Right hindlimb (tissue), 1 donor: Measurements from ENCODE around the gene RPS6KA3.
"Not testable (repeated sequence)": the region's sequence is repeated elsewhere in the genome, so short reads cannot be mapped to it uniquely, and the experiment has no call there.

ENCODE experiments used
- DNase-seq: peaks from one replicate; pipeline ENCODE4 v3.0.0-alpha.2; 2018

RPS6KA3 gene

DNA sequence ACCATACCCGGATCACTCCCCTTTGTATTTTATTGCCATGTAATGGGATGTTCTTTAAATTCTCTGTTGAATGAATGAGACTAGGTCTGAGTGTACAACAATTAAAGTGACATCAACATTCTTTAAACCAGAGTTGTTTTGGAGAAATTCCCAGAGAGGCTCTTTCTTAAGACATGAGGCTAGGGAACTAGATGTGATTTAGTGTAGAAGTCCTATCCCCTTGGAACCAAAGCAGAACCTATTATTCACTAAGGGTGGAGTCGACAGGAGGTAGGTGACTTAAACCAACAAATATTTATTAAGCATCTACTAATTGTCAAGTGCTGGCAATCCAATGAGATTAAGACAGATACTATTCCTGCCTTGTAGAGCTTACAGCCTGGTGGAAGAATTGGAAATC is 126.7 kb downstream of the RPS6KA3 start:
- DNase-seq, result no peak

DNA sequence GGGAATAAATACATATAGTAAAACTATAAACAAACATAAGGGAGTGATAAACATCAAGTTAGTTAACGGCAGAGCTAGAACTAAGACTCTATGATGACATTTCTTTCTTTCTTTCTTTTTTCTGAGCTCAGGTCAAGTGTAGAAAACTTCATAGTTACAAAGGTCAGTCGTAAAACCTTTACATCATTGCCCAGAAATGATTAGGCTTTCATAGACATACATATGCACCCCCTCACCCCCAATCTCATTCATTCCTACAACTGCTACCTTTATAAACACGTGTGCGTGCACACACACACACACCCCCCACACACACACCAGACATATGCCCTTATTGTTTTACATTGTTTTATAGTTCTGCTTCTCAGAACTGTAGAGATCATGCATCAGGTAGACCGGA is 130.8 kb downstream of the RPS6KA3 start:
- no peak for DNase-seq

DNA sequence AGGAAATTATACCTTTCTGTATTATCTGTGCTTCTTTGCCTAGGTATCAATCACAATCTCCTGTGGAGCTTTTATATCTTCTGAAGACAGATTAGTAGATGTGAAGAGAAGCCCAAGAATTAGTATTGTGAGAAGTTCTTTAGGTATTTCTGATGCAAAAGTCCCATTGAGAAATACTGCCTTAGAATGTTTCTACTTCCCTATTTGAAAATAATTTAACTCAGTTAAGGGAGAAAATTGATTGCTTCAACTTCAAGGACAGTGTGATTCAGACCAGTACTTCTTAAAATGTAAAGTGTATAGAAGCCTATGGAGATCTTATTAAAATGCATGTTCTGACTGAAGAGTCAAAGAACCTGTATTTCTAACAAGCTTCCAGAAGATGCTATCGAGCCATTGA is 134.0 kb downstream of the RPS6KA3 start:
- DNase-seq, result no peak

DNA sequence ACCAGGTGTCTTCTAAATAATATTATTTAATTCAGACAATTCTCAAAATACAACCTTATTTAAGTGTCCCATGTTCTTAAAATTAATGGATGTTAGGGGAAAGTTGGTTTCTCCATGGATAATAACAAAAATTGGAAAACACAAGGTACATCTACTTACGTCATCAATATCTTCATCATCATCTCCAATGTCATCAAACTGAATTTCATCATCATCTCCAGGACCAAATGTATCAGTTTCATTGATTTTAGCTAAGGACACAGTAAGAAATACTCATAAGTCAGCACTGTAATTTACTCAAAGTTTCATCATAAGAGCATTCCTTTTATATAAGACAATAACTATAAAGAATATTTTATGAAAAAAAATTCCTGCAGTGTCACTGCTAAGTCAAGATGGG is 136.4 kb downstream of the RPS6KA3 start:
- DNase-seq, result no peak

DNA sequence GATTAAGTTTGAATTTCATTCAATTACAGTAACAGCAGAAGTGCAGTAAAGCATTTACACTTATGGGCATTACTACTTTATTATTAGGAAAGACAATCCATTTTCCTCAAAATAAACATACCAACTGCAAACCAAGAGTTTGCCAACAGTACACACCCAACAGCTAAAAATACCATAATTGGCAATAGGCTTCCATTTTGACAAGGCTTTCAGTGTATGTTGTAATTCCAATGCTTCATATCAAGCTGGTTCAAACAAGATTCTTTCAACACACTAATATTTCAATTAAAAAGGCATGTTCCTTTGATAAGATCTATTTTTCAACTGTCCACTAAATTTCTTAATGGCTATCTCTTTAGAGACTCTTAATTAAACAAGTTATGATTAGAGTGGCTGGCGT is 137.2 kb downstream of the RPS6KA3 start:
- no peak for DNase-seq

DNA sequence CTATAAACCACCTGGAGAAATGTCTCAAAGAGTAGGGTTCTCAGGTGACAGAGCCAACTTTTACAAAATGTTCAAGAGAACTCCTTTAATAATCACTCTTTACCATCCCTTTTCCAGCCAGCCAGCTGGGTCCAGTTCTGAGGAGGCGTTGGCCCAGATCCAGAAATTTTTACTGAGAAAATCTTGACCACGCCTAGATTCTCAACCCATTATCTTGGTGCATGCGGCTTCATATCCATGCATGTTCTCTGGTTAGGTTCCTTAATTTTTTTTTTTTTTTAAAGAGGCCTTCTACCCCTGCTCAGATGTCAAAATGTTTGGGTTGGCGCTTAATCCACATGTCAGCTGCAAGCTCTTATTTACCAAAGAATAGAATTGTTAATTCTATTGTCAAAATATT is 138.0 kb downstream of the RPS6KA3 start:
- DNase-seq, result no peak

DNA sequence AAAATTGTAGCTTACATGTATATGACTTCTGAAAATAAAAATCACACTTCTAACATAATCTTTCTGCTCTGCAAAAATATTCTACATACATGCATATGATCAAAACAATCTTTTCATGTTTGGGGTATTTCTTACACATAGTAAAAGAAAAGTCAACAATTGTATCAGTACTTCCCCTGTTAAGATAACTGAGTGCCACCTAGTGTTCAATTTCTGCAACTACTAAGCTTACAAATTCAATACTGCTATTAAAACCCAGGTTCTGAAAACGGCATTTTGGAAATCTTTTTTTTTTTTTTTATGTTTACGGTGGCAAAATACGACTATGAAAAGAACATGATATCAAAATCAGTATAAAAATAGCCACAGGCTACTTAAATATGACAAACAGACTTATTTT is 139.3 kb downstream of the RPS6KA3 start:
- not testable (repeated sequence) for DNase-seq

DNA sequence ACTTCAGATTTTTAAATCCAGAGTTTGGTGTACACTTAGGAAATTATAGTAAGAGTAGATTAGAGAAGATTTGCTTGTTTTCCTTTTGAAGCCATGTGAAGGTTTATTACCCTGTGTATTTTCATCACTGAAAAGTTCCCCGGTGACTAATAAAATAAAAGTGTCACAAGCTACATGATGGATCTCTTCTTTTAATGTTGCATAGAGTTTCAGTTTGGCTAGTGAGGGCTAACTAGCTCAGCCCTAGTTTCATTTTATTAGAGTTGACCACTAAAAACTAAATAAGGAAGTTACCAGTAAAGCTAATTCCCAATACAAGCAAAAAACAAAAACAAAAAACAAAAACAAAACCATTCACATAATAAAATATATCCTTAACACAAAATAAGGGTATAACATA is 139.9 kb downstream of the RPS6KA3 start:
- DNase-seq, result not testable (repeated sequence)

DNA sequence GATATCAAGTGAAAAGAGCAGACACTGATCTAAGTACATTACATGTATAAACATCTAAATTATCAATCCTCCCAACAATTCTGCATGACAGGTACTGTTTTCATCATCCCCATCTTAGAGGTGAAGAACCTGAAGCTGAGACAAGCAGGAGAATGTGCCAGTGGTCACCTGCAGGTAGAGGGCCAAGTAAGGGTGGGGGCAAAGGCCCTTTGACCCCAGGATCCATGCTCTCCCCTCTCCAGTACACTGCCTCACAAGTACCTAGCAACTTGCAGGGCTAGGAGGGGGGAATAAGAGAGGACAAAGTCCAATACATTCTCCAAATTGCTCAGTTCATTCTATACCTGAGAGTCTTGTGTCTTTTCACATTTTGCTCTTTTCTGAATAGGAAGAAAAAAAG is 141.7 kb downstream of the RPS6KA3 start:
- no peak for DNase-seq

DNA sequence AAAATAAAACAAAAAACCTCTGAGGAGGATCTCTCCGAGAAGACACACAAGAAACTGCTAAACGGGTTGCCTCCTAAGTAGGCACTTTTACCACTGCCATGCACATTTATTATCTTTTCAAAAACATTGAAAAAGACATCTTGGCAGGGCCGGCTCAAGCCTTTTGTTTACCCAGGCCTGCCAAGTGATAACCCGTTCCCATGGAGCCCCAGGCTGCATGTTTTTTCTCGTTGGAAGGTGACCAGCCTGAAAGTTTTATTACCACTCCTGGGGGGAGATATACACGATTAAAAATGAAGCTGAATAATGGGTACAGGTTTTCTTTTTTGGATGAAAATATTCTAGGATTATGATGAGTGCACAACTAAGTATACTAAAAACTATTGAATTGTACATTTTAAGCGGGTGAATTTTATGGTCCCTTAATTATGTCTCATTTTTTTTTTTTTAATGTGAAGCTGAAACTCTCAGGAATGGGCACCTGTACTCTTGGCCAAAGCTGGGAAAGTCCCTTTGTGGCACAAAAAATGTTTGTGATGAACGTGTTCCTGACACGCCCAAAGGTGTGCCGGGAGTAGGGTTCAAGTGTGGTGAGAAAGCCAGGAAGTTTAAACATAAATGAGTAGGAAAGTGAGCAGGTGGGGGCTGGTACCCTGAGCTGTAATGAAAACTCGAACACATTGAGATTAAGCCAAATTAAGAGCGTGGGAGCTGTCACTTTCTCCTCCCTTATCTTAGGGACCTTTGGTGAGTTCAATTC is 148.5 kb downstream of the RPS6KA3 start:
- DNase-seq, result no peak

DNA sequence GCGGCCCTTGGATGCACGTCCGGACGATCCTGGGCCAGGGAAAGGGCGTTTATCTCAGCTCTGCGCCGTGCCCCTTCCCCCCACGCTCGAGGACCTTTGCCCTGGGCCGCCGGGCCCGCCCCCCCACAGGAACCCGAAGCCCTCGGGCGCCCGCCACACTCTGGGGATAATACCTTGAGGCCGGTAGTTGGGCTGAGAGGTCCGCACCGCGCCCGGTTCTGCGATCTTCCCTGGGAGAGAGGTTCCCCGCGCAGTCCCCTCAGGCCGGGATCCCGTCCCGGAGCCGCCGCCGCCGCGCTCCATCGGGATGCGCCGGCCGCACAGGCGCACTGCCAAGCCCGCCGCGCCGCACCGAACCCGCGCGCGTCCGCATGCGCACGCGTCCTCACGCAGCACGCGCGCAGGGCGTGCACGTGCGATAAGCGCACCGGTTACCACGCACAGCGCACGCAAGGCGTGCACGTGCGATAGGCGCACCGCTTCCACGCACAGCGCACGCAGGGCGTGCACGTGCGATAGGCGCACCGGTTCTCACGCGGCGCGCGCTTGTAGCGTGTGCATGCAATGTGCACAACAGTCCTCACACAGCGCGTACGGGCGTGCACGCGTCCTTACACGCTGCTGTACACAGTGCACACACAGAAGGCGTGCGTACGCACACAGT is 150.0 kb downstream of the RPS6KA3 start, which contains the start of gene MAP7D2:
TSS of gene MAP7D2 (minus strand) at position 331 of the 664 bp plus-strand sequence. CDS start at position 303, 28 bp downstream.
- no peak for DNase-seq

DNA sequence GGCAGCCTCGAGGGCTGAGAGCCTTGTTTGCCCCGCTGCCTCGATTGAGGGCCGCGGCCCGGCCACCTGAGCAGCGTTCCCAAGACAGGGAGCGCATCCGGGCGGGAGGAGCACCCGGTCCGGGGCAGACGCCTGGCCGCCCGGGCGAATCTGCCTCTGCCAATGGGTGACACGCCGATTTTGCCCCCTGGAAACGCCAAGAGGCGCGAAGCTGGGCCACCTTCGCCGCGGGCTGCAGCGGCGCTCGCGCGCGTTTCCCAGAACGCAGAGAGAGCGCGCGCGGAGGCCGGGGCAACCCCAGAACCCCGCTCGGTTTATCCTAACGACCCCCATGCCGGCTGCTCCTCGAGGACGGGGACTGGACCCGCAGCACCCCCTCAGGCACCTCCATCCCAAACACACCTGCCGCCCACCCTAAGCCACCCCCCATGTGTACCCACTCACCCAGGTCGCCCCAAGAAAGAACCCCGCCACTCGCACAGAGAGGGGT is 150.6 kb downstream of the RPS6KA3 start:
- DNase-seq, result no peak

DNA sequence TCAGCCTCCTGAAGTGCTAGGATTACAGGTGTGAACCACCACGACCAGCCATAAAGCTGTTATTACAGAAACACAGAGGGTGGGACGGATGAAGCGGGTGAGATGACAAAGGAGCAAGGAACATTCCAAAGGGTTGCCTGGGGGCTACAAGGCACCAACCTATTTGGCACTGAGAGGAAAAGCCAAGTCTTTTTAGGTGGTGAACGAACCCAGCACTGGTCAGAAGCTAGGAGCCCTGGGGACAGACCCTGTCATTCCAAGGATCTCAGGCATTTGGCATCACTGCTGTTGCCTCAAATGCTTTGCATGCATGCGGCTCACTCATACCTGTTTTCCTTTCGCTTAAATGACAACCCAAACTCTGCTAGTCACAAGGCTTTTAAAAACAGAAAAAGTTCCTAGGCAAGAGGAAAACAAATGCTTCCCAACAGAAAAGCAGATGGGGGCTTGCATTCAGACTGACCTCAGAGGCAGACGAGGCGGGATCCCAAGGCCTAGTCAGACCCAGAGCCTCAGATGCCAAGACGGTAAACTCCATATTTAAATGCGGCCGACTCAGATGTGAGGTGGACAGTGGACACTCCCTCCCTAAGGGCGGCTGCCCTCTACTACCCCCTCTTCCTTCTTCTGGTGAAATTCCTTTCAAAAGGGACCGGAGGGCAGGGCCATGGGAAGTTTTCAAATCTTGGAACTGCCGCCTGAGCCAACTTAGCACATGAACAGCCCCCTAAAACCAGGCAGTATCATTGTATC is 154.5 kb downstream of the RPS6KA3 start:
- no peak for DNase-seq

DNA sequence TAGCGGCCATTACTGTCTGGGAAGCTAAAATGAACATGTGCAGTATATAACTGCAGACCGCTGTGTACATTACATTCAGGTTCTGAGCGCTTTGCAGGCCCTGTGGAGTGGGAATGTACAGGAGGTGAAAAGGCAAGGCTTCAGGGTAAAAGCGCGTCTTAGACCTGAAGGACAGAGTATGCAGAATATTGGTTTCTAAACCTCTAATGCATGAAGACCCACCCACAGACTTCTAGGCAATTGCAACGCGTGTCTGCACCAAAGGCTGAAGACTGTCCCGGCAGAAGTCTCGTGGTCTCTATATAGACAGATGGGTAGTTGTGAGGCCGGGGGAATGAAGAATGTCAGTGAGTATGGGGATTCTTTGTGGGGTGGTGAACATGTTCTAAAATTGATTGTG is 155.4 kb downstream of the RPS6KA3 start:
- DNase-seq, result no peak

DNA sequence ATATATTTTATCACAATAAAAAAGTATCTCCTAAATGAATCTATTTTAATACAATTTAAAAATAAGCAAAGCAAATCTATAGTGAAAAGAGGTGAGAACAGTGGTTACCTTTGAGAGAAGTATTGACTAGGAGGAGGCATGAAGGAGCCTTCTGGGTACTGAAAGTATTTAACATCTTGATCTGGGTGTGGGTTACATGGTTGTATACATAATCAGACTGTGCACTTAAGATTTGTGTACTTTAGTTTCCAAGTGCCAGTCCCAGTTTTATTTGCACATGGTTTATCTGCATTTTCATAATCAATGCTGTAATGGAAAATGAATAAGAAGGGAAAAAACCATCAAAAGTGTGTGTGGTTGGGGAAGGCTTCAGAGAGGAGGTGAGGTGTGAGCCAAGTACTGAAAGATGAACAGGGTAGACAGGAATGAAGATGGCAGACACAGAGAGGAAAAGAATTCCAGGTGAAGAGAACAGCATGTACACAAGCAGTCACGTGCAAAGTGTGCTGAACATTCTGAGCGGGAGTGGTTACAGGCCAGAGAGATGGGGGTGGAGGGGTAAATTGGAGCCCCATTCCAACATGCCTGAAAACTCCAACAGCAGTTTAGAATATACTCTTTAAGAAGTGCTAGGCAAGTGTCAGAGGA is 164.7 kb downstream of the RPS6KA3 start:
- DNase-seq, result no peak
